Ecto neural progenitor cell (in vitro differentiated cells): Measurements from ENCODE around the gene DACT2.
"Not testable (repeated sequence)": the region's sequence is repeated elsewhere in the genome, so short reads cannot be mapped to it uniquely, and the experiment has no call there.

Experiments used
- DNase-seq: peaks from one replicate; pipeline ENCODE4 v3.0.0-alpha.2; 2018; ENCODE audit warnings: low spot score

The DACT2 gene

GRCh38 chr6:168302534-168302933 is 17.0 kb downstream of the DACT2 start:
- peak; percentile 42 for DNase-seq

- DNase-seq: peak; percentile 49
Measured at GRCh38 chr6:168301648-168302398, 17.8 kb downstream of the DACT2 start.

- DNase-seq: peak; percentile 38
Measured at GRCh38 chr6:168300975-168301647, 18.5 kb downstream of the DACT2 start.

- DNase-seq: peak; percentile 38
Measured at GRCh38 chr6:168299541-168300511, 19.8 kb downstream of the DACT2 start.

GRCh38 chr6:168297643-168298042 is 21.9 kb downstream of the DACT2 start:
- no peak for DNase-seq

GRCh38 chr6:168294901-168295300 is 24.7 kb downstream of the DACT2 start:
- no peak for DNase-seq

- DNase-seq: no peak
Measured at GRCh38 chr6:168293636-168294530, 25.7 kb downstream of the DACT2 start.

GRCh38 chr6:168292826-168293225 is 26.8 kb downstream of the DACT2 start:
- DNase-seq: no peak

GRCh38 chr6:168291450-168291849 is 28.1 kb downstream of the DACT2 start:
- DNase-seq: no peak

GRCh38 chr6:168290095-168290494 is 29.5 kb downstream of the DACT2 start:
- DNase-seq: no peak

- no peak for DNase-seq
Measured at GRCh38 chr6:168289571-168289962, 30.0 kb downstream of the DACT2 start.

GRCh38 chr6:168288781-168289570 is 30.6 kb downstream of the DACT2 start:
- no peak for DNase-seq

GRCh38 chr6:168287460-168287859 is 32.1 kb downstream of the DACT2 start:
- not testable (repeated sequence) for DNase-seq

- DNase-seq: not testable (repeated sequence)
Measured at GRCh38 chr6:168286771-168287446, 32.7 kb downstream of the DACT2 start.

- no peak for DNase-seq
Measured at GRCh38 chr6:168286116-168286515, 33.5 kb downstream of the DACT2 start.

- no peak for DNase-seq
Measured at GRCh38 chr6:168285456-168285855, 34.1 kb downstream of the DACT2 start.

- no peak for DNase-seq
Measured at GRCh38 chr6:168284187-168284586, 35.4 kb downstream of the DACT2 start.

- no peak for DNase-seq
Measured at GRCh38 chr6:168283686-168284025, 35.9 kb downstream of the DACT2 start.

GRCh38 chr6:168282985-168283685 is 36.4 kb downstream of the DACT2 start:
- no peak for DNase-seq
